ENCODE data around the gene LEF1.

Gene LEF1

GRCh38 chr4:108146819-108147218, 21.9 kb downstream of the LEF1 start:
- no peak for DNase-seq

- no peak for DNase-seq
Observed at GRCh38 chr4:108146336-108146735, 22.4 kb downstream of the LEF1 start.

GRCh38 chr4:108144451-108144850, 24.3 kb downstream of the LEF1 start:
- DNase-seq = no peak

DNA sequence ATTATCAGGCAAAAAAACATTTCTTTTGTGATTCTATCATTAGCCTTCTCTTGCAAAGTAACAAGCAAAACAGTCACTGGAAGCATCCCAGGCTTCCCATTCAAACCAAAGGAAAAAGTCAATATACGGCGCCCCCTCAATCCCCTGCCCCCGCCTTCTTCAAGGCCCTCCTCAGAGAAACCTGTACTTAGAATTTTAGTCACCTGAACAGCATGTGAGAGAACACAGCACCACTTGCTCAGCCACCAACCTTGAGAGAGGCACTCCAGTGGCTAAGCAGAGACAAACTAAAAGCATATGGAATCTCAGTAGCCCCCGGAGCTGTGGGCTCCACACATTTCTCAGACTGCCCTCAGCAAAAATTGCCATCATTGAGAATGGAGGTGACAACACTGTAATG, 25.2 kb downstream of the LEF1 start:
- DNase-seq = no peak

DNA sequence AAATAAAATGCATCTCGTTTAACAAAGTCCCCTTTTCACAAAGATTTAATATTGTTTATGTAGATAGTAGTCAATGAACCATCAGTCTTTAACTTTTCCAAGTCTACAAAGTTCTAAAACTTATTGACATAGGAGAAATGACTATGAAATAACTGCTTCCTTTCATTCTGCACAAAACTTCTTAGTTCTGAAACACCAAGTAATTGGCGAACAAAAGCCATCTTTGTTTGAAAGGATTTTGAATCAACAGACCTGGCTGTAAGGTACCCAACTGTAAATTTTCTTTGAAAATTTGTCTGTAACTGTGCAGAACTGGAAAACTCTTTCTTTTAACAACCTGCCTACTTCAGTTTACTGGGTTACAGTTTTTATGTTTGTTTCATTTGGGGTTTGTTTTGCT, 25.9 kb downstream of the LEF1 start:
- no peak for DNase-seq

DNA sequence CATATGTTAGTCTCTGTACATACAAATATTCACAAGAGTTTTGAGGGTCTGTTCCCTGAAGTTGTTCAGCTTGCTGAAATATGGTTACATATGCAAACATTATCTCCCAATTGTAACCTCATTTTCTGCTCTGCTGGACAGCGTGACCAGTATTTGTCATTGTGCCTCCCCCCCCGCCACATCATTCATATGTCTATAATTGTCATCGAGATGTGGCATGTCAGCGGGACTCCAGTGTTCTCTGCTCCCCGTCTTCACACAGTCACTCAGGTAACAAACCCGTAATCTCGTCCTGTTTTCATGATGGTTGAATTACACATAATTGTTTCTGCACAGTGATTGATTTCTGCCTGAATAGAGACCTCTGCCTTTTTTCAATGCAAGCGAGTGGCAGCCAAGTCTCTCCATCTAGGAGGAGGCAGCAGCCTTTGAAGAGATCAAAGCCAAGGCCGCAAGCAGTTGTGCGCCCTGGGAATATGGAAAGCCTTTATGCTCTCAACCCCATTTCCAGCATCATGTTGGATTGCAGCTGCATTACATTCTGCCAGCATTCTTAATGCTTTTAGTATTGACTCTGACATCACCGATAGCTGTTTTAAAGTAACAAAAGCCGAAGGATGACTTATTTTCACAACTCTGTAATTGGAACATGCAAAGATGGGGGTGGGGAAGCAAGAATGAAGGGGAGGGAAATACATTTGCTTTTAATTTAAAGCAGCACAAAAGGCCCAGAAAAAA, 27.4 kb downstream of the LEF1 start:
- DNase-seq = no peak

- no peak for DNase-seq
Observed at GRCh38 chr4:108140328-108140727, 28.4 kb downstream of the LEF1 start.

- no peak for DNase-seq
Observed at GRCh38 chr4:108139089-108139488, 29.6 kb downstream of the LEF1 start.

DNA sequence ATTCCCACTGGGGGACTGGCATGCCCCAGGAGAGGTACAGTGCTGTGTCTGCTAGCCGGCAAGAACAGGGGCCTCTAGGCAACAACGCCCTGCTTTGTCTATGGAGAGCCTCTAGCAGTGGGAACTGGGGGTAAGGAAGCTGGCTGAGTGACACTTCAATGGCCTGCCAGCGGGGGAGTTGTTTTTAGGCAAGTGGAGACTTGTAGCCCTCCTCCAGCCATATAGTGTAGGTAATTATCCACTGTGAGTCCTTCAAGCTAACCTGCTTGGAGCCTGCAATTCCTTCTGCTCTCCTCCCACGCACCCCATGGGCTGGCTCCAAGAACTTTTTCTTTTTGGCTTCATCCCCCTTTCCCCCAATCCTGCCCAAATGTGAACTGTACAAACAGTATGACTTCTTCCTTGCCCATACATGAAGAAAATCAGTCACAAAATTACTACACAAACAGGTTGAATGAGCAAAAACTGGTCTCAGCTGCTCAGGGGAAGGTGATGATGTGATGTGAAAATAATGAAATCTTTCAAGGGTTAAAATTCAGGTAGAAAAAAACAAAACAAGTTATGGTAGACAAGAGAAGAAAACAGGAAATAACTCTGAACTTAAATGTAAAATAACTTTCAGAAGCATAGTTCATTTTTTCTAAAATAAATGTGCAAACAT, 33.1 kb downstream of the LEF1 start:
- DNase-seq = no peak

- DNase-seq = no peak
Observed at GRCh38 chr4:108130955-108131354, 37.8 kb downstream of the LEF1 start.

- no peak for DNase-seq
Observed at GRCh38 chr4:108129196-108129595, 39.5 kb downstream of the LEF1 start.

- DNase-seq = no peak
Observed at GRCh38 chr4:108126806-108127205, 41.9 kb downstream of the LEF1 start.

- DNase-seq = no peak
Observed at GRCh38 chr4:108120789-108121188, 47.9 kb downstream of the LEF1 start.

DNA sequence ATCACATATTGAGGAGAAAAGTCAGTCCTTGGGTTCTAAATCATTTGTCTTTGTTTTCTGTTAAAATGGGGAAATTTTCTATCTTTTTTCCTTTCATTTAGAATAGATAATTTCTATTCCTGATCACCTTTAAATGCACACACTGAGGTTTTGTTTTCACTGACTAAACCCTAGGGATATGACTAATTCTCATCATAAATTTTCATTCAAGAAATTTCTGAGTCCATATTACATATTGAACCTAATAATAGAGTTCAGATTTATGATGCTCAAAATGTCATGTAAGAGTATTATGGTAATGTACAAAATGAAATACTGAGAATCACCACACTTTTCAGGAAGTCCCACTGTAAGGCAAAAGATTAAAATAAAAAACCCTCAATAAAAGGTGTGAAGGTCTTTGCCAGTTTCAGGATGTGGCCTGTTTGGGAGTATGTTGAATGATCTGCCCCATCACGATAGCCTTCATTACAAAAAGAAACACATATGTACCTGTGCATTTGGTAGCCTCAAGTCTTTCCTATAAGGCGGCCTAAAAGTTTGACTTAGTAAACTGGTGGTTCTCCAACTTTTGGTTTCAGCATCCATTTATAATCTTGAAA, 49.4 kb downstream of the LEF1 start:
- DNase-seq = no peak

DNA sequence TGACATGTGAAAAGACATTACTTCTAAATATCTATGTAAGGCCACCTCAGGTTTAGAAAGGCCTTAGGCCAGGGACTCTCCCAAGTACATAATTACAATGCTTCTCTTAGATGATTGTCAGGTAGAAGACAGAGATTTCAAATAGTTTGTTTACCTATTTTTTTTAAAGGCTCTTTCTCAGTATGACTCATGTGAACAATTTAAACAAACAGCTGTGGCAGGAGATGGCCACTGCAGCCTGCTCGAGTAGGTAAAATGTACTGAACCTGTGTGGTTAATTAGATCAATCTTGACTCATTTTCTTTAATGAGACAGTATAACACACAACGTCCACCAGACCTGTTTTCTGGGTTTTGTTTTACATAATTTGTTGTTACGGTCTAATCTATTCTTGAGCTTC, 50.2 kb downstream of the LEF1 start:
- DNase-seq = no peak

GRCh38 chr4:108117418-108118182, 51.1 kb downstream of the LEF1 start:
- DNase-seq = no peak

DNA sequence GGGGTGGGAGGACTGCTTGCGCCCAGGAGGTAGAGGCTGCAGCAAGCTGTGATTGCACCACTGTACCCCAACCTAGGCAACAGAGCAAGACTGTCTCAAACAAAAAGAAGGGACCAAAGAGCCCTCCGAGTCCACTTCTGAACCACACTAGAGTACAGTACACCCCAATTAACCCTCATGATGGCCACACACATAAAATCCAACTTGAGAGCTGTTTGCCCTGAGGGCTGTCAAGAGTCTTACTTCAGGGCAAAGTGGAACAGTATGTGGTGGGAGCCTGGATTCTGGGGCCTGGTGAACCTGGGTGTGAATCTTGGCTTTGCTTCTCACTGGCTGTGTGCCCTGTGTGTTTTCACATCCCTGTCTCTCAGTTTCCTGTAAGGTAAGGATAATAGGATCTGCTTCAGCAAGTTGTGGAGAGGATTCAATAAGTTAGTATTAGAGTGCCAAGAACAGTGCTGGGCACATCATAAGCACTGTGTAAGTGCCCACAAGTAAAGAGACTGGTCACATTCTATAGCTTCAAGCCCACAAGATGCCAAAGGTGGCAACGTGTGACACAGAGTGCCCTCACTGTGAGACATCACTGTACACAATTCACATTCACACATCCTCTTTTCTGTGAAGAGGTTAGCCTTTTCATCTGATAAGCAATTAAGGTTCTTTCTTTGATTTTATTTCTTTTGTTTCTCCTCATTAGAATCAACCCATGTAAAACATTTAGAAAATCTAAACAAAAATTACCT, 52.1 kb downstream of the LEF1 start:
- DNase-seq = no peak

- DNase-seq = no peak
Observed at GRCh38 chr4:108115168-108115526, 53.6 kb downstream of the LEF1 start.

- DNase-seq = no peak
Observed at GRCh38 chr4:108114503-108114902, 54.2 kb downstream of the LEF1 start.

GRCh38 chr4:108113229-108113628, 55.5 kb downstream of the LEF1 start:
- peak; percentile 14 for DNase-seq

DNA sequence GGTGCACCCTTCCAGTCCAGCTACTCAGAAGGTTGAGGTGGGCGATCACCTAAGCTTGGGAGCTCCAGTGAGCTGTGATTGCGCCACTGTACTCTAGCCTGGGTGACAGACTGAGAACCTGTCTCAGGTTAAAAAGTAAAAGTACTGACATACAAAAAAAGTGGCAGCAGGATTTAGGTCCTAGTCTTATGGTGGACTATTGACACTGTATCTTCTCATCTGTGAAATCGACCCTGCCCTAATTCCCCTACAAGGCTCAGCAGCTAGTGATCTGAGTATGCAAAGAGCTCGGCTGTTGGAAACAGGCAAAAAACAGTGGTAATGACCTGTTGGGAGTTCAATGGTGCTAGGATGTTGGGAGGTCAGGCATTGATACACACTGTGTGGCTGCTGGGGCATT, 57.0 kb downstream of the LEF1 start:
- no peak for DNase-seq

- DNase-seq = no peak
Observed at GRCh38 chr4:108110450-108110849, 58.3 kb downstream of the LEF1 start.

DNA sequence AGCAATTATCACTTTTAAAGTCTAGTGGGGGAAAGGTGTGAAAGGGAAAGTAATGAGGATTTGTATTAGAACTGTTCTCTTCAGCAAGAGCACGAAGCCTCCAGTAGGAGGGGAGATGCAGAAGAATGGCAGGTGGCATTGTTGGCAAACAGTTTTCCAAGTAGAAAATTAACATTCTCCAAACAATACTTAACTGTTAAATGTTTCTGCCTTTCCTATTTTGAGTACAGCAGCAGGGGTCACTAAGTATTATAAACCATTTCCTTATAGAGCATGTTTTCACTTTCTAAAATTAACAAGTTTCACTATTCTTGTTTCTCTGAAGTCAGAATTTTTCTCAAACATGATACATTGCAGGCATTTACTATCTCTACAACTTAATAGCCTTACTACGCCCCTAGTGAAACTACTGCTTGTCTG, 58.7 kb downstream of the LEF1 start:
- DNase-seq = no peak

Data from T-helper 9 cell (primary cell).